H9 (cell line): ENCODE measurements around the gene RARB. TPM values are rescaled to one million over a fixed set of nuclear protein-coding genes. Genes with fewer than 3 reads are reported as not detected.

Experiments
- DNase-seq: peaks from one replicate; pipeline ENCODE4 v3.0.0-alpha.2; 2017
- H2AFZ ChIP-seq: one replicate; pipeline ENCODE4 v1.6.1; 2013; ENCODE audit warnings: mild to moderate bottlenecking, low read length, control low read depth, moderate library complexity
- H2AK5ac ChIP-seq: 2 replicates; pipeline ENCODE4 v1.6.1; 2013; ENCODE audit warnings: low read length, control low read depth, mixed read lengths; ENCODE audit not compliant: insufficient read length
- H2BK120ac ChIP-seq: one replicate; pipeline ENCODE4 v1.6.1; 2013; ENCODE audit warnings: low read depth, mild to moderate bottlenecking, low read length, control low read depth, inconsistent platforms; ENCODE audit not compliant: poor library complexity, severe bottlenecking
- H2BK12ac ChIP-seq: 2 replicates; pipeline ENCODE4 v1.6.1; 2013; ENCODE audit warnings: low read length, control low read depth, mixed read lengths, low read depth; ENCODE audit not compliant: insufficient read length
- H2BK15ac ChIP-seq: 2 replicates; pipeline ENCODE4 v1.6.1; 2013; ENCODE audit warnings: low read depth, low read length, control low read depth
- H2BK20ac ChIP-seq: one replicate; pipeline ENCODE4 v1.6.1; 2013; ENCODE audit warnings: low read depth, mild to moderate bottlenecking, low read length, control low read depth, inconsistent platforms; ENCODE audit not compliant: poor library complexity, severe bottlenecking
- H2BK5ac ChIP-seq: 2 replicates; pipeline ENCODE4 v1.6.1; 2013; ENCODE audit warnings: low read length, control low read depth, mixed read lengths; ENCODE audit not compliant: insufficient read length
- H3K14ac ChIP-seq: 2 replicates; pipeline ENCODE4 v1.6.1; 2013; ENCODE audit warnings: low read length, control low read depth; ENCODE audit not compliant: insufficient read depth
- H3K18ac ChIP-seq: 2 replicates; pipeline ENCODE4 v1.6.1; 2013; ENCODE audit warnings: low read depth, mild to moderate bottlenecking, mixed read lengths, low read length, control low read depth; ENCODE audit not compliant: insufficient read length
- H3K23ac ChIP-seq: 2 replicates; pipeline ENCODE4 v1.6.1; 2013; ENCODE audit warnings: low read length, control low read depth, mixed read lengths, low read depth; ENCODE audit not compliant: insufficient read length
- H3K23me2 ChIP-seq: 2 replicates; pipeline ENCODE4 v1.6.1; 2013; ENCODE audit warnings: low read depth, mild to moderate bottlenecking, mixed read lengths, low read length, control low read depth; ENCODE audit not compliant: insufficient read length, poor library complexity, severe bottlenecking
- H3K27ac ChIP-seq: 2 replicates; pipeline ENCODE4 v1.5.1; 2013; ENCODE audit warnings: low read length, control low read depth, mixed read lengths, low read depth; ENCODE audit not compliant: insufficient read length
- H3K27me3 ChIP-seq: 2 replicates; pipeline ENCODE4 v1.6.1; 2013; ENCODE audit warnings: low read length, control low read depth, inconsistent platforms; ENCODE audit not compliant: insufficient read depth
- H3K4ac ChIP-seq: 2 replicates; pipeline ENCODE4 v1.6.1; 2013; ENCODE audit warnings: low read depth, mild to moderate bottlenecking, control low read depth, inconsistent platforms, low read length, moderate library complexity
- H3K4me1 ChIP-seq: 2 replicates; pipeline ENCODE4 v1.6.1; 2013; ENCODE audit warnings: low read length, control low read depth, inconsistent platforms; ENCODE audit not compliant: insufficient read depth
- H3K4me2 ChIP-seq: 2 replicates; pipeline ENCODE4 v1.6.1; 2013; ENCODE audit warnings: low read length, control low read depth, mixed read lengths; ENCODE audit not compliant: insufficient read length, insufficient read depth
- H3K56ac ChIP-seq: 2 replicates; pipeline ENCODE4 v1.6.1; 2013; ENCODE audit warnings: low read depth, mild to moderate bottlenecking, mixed read lengths, low read length, control low read depth; ENCODE audit not compliant: insufficient read length
- H3K79me1 ChIP-seq: 2 replicates; pipeline ENCODE4 v1.6.1; 2013; ENCODE audit warnings: low read depth, mild to moderate bottlenecking, moderate library complexity, low read length, control low read depth, inconsistent platforms; ENCODE audit not compliant: insufficient read depth, poor library complexity, severe bottlenecking
- H3K79me2 ChIP-seq: 2 replicates; pipeline ENCODE4 v1.6.1; 2013; ENCODE audit warnings: low read length, control low read depth, inconsistent platforms; ENCODE audit not compliant: insufficient read depth
- H3K9ac ChIP-seq: 2 replicates; pipeline ENCODE4 v1.6.1; 2013; ENCODE audit warnings: low read length, control low read depth, mixed read lengths; ENCODE audit not compliant: insufficient read length; ENCODE audit errors: extremely low read depth
- H3K9me3 ChIP-seq: one replicate; pipeline ENCODE4 v1.6.1; 2013; ENCODE audit warnings: low read depth, low read length, inconsistent platforms; ENCODE audit not compliant: control insufficient read depth
- H3T11ph ChIP-seq: one replicate; pipeline ENCODE4 v1.6.1; 2013; ENCODE audit warnings: mild to moderate bottlenecking, low read length, control low read depth, inconsistent platforms
- H4K20me1 ChIP-seq: one replicate; pipeline ENCODE4 v1.6.1; 2013; ENCODE audit not compliant: control insufficient read depth, insufficient read length, insufficient read depth
- H4K5ac ChIP-seq: 2 replicates; pipeline ENCODE4 v1.6.1; 2013; ENCODE audit warnings: low read depth, mild to moderate bottlenecking, mixed read lengths, low read length, control low read depth; ENCODE audit not compliant: insufficient read length
- H4K8ac ChIP-seq: replicated peaks from 2 replicates; pipeline ENCODE4 v1.6.1; 2013; ENCODE audit warnings: low read length, control low read depth, mixed read lengths, low read depth; ENCODE audit not compliant: insufficient read length
- H4K91ac ChIP-seq: 2 replicates; pipeline ENCODE4 v1.6.1; 2013; ENCODE audit warnings: low read depth, mild to moderate bottlenecking, moderate library complexity, mixed read lengths, low read length, control low read depth; ENCODE audit not compliant: insufficient read length
- H3K27ac Mint-ChIP-seq, 3 experiments: 2 replicates in 2 of 3; 3 replicates in 1 of 3; pipeline ENCODE4 v1.8.0; 2020 to 2021; ENCODE audit warnings: mixed read lengths in 3 of 3, mild to moderate bottlenecking in 1 of 3, moderate library complexity in 1 of 3
- H3K27me3 Mint-ChIP-seq: 2 replicates; pipeline ENCODE4 v1.8.0; 2021; ENCODE audit warnings: low read depth, mild to moderate bottlenecking, moderate library complexity, mixed read lengths
- H3K36me3 Mint-ChIP-seq, 3 experiments: 2 replicates in 2 of 3; 3 replicates in 1 of 3; pipeline ENCODE4 v1.8.0; 2020 to 2021; ENCODE audit warnings: low read depth in 3 of 3, mixed read lengths in 3 of 3; ENCODE audit not compliant: insufficient read depth in 1 of 3
- H3K4me1 Mint-ChIP-seq, 2 experiments: 2 replicates each; pipeline ENCODE4 v1.8.0; 2020; ENCODE audit warnings: mixed read lengths in 2 of 2
- H3K4me3 Mint-ChIP-seq, 2 experiments: 2 replicates in 1 of 2; 3 replicates in 1 of 2; pipeline ENCODE4 v1.8.0; 2020 to 2021; ENCODE audit warnings: mild to moderate bottlenecking in 2 of 2, mixed read lengths in 2 of 2, moderate library complexity in 1 of 2
- H3K9me3 Mint-ChIP-seq, 2 experiments: 2 replicates in 1 of 2; 3 replicates in 1 of 2; pipeline ENCODE4 v1.8.0; 2020; ENCODE audit warnings: mild to moderate bottlenecking in 2 of 2, mixed read lengths in 2 of 2, moderate library complexity in 1 of 2
- WGBS: extraction: QIAGEN DNeasy Blood & Tissue Kit; methylation state at CpG from one replicate; pipeline ENCODE4 v1.1.7; 2013; ENCODE audit warnings: missing lambda C conversion rate, low lambda C conversion rate, mixed read lengths; ENCODE audit not compliant: insufficient read length; ENCODE audit errors: extremely low coverage; 5-methylcytosine and 5-hydroxymethylcytosine counted together
- total RNA-seq: library from RNA; stranded (reverse); gene quantifications from 2 replicates; pipeline ENCODE4 v1.2.1, GENCODE V29; 2021
- TF ChIP-seq, protein P1 (sequence below): fragments of 200-600 bp; sonication (generic); conservative IDR thresholded peaks from 3 replicates; pipeline ENCODE4 v1.8.0; 2021; ENCODE audit warnings: antibody characterized with exemption, mild to moderate bottlenecking

Gene RARB
- total RNA-seq, 1 experiment from 2014 or later, result 0.22 TPM

DNA sequence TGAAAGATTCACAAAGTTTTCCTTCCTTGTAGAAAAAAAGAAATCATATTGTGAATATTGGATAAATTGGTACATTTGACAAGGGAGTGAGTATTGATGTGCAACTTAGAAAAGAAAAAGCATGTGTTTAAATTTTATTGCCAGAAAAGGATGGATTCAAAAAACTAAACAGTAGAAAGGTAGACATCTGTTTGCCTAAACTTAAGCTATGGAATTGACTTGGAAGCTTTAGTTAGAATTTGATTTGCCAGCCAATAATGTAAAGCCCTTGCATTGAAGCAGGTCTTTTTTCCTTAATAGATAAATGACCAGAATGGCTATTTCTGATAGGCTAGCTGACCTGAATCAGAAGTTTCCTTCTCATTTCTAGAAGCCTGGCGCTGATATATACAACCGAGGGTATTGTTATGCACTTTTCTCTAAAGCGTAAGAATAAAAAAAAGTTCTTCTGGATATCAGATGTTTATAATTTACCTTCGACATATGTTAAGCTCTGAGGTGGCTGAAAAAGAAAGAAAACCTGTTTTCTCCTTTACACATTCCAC is 4.2 kb downstream of the RARB start:
- H4K5ac ChIP-seq, result no peak overlapping the region
- H3K79me1 ChIP-seq, result no peaks in the 10 kb centered on the region
- no peak overlapping the region for H3K14ac ChIP-seq
- H3K4me1 ChIP-seq, result no peaks in the 10 kb centered on the region; the same call in 1 of the 2 replicates
- Mint-ChIP-seq H3K9me3 (no peaks in the 10 kb centered on the region), H3K36me3 (no peaks in the 10 kb centered on the region), H3K27me3 (peaks cover 21% of the 10 kb centered on the region), H3K4me1 (peaks cover 41 to 48% of the 10 kb centered on the region in 2 experiments), H3K27ac (no peak overlapping the region), H3K4me3 (no peak overlapping the region)
- no peak overlapping the region for H3K18ac ChIP-seq
- no peak overlapping the region for H2BK12ac ChIP-seq
- no peak overlapping the region for H2BK120ac ChIP-seq
- H3K27ac ChIP-seq, result no peak overlapping the region
- no peak overlapping the region for H4K91ac ChIP-seq
- no peak for DNase-seq
- no peaks in the 10 kb centered on the region for H3K79me2 ChIP-seq
- no peak overlapping the region for H3K4ac ChIP-seq
- no peak overlapping the region for H3T11ph ChIP-seq
- H3K23ac ChIP-seq, result no peak overlapping the region
- H3K56ac ChIP-seq, result no peak overlapping the region
- H2AFZ ChIP-seq, result no peak overlapping the region
- no peaks in the 10 kb centered on the region; the same call in 1 of the 2 replicates for H3K27me3 ChIP-seq
- no CpG with 5 or more reads among the region's 4 CpGs for WGBS
- no peak overlapping the region for H4K8ac ChIP-seq
- H4K20me1 ChIP-seq, result no peaks in the 10 kb centered on the region
- peaks cover 12% of the 10 kb centered on the region for H3K23me2 ChIP-seq
- no peak overlapping the region for H2AK5ac ChIP-seq
- no peak overlapping the region for H3K9ac ChIP-seq
- TF ChIP-seq, protein P1, sequence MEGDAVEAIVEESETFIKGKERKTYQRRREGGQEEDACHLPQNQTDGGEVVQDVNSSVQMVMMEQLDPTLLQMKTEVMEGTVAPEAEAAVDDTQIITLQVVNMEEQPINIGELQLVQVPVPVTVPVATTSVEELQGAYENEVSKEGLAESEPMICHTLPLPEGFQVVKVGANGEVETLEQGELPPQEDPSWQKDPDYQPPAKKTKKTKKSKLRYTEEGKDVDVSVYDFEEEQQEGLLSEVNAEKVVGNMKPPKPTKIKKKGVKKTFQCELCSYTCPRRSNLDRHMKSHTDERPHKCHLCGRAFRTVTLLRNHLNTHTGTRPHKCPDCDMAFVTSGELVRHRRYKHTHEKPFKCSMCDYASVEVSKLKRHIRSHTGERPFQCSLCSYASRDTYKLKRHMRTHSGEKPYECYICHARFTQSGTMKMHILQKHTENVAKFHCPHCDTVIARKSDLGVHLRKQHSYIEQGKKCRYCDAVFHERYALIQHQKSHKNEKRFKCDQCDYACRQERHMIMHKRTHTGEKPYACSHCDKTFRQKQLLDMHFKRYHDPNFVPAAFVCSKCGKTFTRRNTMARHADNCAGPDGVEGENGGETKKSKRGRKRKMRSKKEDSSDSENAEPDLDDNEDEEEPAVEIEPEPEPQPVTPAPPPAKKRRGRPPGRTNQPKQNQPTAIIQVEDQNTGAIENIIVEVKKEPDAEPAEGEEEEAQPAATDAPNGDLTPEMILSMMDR, result no peak
- no peak overlapping the region for H2BK5ac ChIP-seq
- no peak overlapping the region for H2BK15ac ChIP-seq
- H3K4me2 ChIP-seq, result no peak overlapping the region
- H3K9me3 ChIP-seq, result no peaks in the 10 kb centered on the region
- no peak overlapping the region for H2BK20ac ChIP-seq
